WTC11 (cell line): Measurements from ENCODE around the gene TSHZ1. TPM values are rescaled to one million over a fixed set of nuclear protein-coding genes. Genes with fewer than 3 reads are reported as not detected.

Experiments used
- ATAC-seq: fragments of 200-7000 bp; cut with Tn5 transposase; 2 replicates; pipeline ENCODE4 v1.10.0; 2021; ENCODE audit warnings: mild to moderate bottlenecking, moderate library complexity
- CTCF ChIA-PET: fragments of 300-600 bp; sonication (Branson Sonifier 250); formaldehyde crosslinking; loops from one replicate; lab custom pipeline; 2021; ENCODE audit warnings: antibody characterized with exemption; lab: Charles Lee
- POLR2A ChIA-PET: fragments of 350-600 bp; sonication (Branson Sonifier 250); formaldehyde crosslinking; loops from one replicate; lab custom pipeline; 2021; ENCODE audit warnings: antibody characterized with exemption; lab: Charles Lee
- DNase-seq: peaks from one replicate; pipeline ENCODE4 v3.0.0; 2021; ENCODE audit warnings: low spot score
- H3K27ac Mint-ChIP-seq: 2 replicates; pipeline ENCODE4 v1.8.0; 2021; ENCODE audit warnings: mixed read lengths
- H3K27me3 Mint-ChIP-seq: 2 replicates; pipeline ENCODE4 v1.8.0; 2021; ENCODE audit warnings: low read depth, mild to moderate bottlenecking, moderate library complexity, mixed read lengths
- H3K36me3 Mint-ChIP-seq: 2 replicates; pipeline ENCODE4 v1.8.0; 2021; ENCODE audit warnings: mixed read lengths
- H3K4me1 Mint-ChIP-seq: 2 replicates; pipeline ENCODE4 v1.8.0; 2022; ENCODE audit warnings: mixed read lengths
- H3K4me3 Mint-ChIP-seq: 2 replicates; pipeline ENCODE4 v1.8.0; 2021; ENCODE audit warnings: mild to moderate bottlenecking, moderate library complexity, mixed read lengths
- H3K9me3 Mint-ChIP-seq: 2 replicates; pipeline ENCODE4 v1.8.0; 2021; ENCODE audit warnings: mixed read lengths
- ELF4 ChIP-seq: sonication (generic); formaldehyde crosslinking; IDR thresholded peaks from 2 replicates; pipeline ENCODE4 v1.8.1; 2022; ENCODE audit warnings: low read depth, mild to moderate bottlenecking, moderate library complexity, missing genetic modification reagents
- ETV6 ChIP-seq: sonication (generic); formaldehyde crosslinking; IDR thresholded peaks from 2 replicates; pipeline ENCODE4 v1.8.1; 2022; ENCODE audit warnings: mild to moderate bottlenecking, missing genetic modification reagents
- FOXP4 ChIP-seq: sonication (generic); formaldehyde crosslinking; IDR thresholded peaks from 2 replicates; pipeline ENCODE4 v1.8.0; 2022; ENCODE audit warnings: mild to moderate bottlenecking, missing genetic modification reagents
- IRF1 ChIP-seq: sonication (generic); formaldehyde crosslinking; IDR thresholded peaks from 2 replicates; pipeline ENCODE4 v1.8.0; 2023; ENCODE audit warnings: missing genetic modification reagents
- NR1H2 ChIP-seq: sonication (generic); formaldehyde crosslinking; IDR thresholded peaks from 2 replicates; pipeline ENCODE4 v1.9.0; 2021; ENCODE audit warnings: mild to moderate bottlenecking, moderate library complexity, missing genetic modification reagents
- NR2C2 ChIP-seq: sonication (generic); formaldehyde crosslinking; IDR thresholded peaks from 2 replicates; pipeline ENCODE4 v1.8.0; 2022; ENCODE audit warnings: mild to moderate bottlenecking, missing genetic modification reagents
- RELA ChIP-seq: sonication (generic); formaldehyde crosslinking; IDR thresholded peaks from 2 replicates; pipeline ENCODE4 v1.8.1; 2022; ENCODE audit warnings: missing genetic modification reagents, mild to moderate bottlenecking, borderline replicate concordance
- SMAD3 ChIP-seq: sonication (generic); formaldehyde crosslinking; IDR thresholded peaks from 2 replicates; pipeline ENCODE4 v1.8.0; 2022; ENCODE audit warnings: missing genetic modification reagents, mild to moderate bottlenecking, borderline replicate concordance
- TP53 ChIP-seq: sonication (generic); formaldehyde crosslinking; IDR thresholded peaks from 2 replicates; pipeline ENCODE4 v1.8.1; 2023; ENCODE audit warnings: mild to moderate bottlenecking, missing genetic modification reagents
- ZBTB43 ChIP-seq: sonication (generic); formaldehyde crosslinking; IDR thresholded peaks from 2 replicates; pipeline ENCODE4 v1.8.1; 2023; ENCODE audit warnings: mild to moderate bottlenecking, missing genetic modification reagents
- ZNF219 ChIP-seq: sonication (generic); formaldehyde crosslinking; IDR thresholded peaks from 2 replicates; pipeline ENCODE4 v1.8.0; 2023; ENCODE audit warnings: missing genetic modification reagents, mild to moderate bottlenecking, borderline replicate concordance
- ZNF416 ChIP-seq: fragments of 250-450 bp; sonication (Bioruptor Pico); IDR thresholded peaks from 2 replicates; pipeline ENCODE4 v1.9.0; 2021; ENCODE audit warnings: mild to moderate bottlenecking, inconsistent platforms
- ZNF425 ChIP-seq: fragments of 250-450 bp; sonication (Bioruptor Pico); conservative IDR thresholded peaks from 2 replicates; pipeline ENCODE4 v1.9.0; 2021; ENCODE audit warnings: mild to moderate bottlenecking
- total RNA-seq: library from RNA; stranded (reverse); gene quantifications from 3 replicates; pipeline ENCODE4 v1.2.3, GENCODE V29; 2021
- TF ChIP-seq, protein P1 (sequence below): fragments of 250-450 bp; sonication (Bioruptor Pico); IDR thresholded peaks from 2 replicates; pipeline ENCODE4 v1.9.0; 2021; ENCODE audit warnings: moderate library complexity, mild to moderate bottlenecking, inconsistent platforms, borderline replicate concordance
- TF ChIP-seq, protein P2 (sequence below): sonication (generic); formaldehyde crosslinking; IDR thresholded peaks from 2 replicates; pipeline ENCODE4 v1.8.0; 2023; ENCODE audit warnings: missing genetic modification reagents, mild to moderate bottlenecking, borderline replicate concordance
- TF ChIP-seq, protein P3 (sequence below): sonication (generic); formaldehyde crosslinking; IDR thresholded peaks from 2 replicates; pipeline ENCODE4 v1.8.1; 2023; ENCODE audit warnings: mild to moderate bottlenecking, missing genetic modification reagents, moderate library complexity
- TF ChIP-seq, protein P4 (sequence below): sonication (generic); formaldehyde crosslinking; conservative IDR thresholded peaks from 2 replicates; pipeline ENCODE4 v1.8.1; 2022; ENCODE audit warnings: mild to moderate bottlenecking, missing genetic modification reagents
- TF ChIP-seq, protein P5 (sequence below): sonication (generic); formaldehyde crosslinking; IDR thresholded peaks from 2 replicates; pipeline ENCODE4 v1.8.0; 2022; ENCODE audit warnings: mild to moderate bottlenecking, missing genetic modification reagents

TSHZ1 gene
- total RNA-seq, 1 experiment from 2014 or later = 2.9 TPM

GRCh38 chr18:75304678-75305557 lies 94.3 kb downstream of the TSHZ1 start:
- peaks cover 38% of the 10 kb centered on the region for H3K9me3 Mint-ChIP-seq
- ChIA-PET CTCF (no interaction called here), POLR2A (no interaction called here)
- no peaks in the 10 kb centered on the region for H3K4me1 Mint-ChIP-seq
- no peak overlapping the region for H3K27ac Mint-ChIP-seq
- no peak for ATAC-seq
- no peaks in the 10 kb centered on the region for H3K27me3 Mint-ChIP-seq
- H3K4me3 Mint-ChIP-seq = no peak overlapping the region
- DNase-seq = no peak
- TF ChIP-seq, protein P1, sequence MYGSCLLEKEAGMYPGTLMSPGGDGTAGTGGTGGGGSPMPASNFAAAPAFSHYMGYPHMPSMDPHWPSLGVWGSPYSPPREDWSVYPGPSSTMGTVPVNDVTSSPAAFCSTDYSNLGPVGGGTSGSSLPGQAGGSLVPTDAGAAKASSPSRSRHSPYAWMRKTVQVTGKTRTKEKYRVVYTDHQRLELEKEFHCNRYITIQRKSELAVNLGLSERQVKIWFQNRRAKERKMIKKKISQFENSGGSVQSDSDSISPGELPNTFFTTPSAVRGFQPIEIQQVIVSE (CRISPR knock-in tag) = no peak
- TF ChIP-seq ELF4 = no peak
- no peak for TF ChIP-seq FOXP4 (CRISPR knock-in tag)
- no peaks in the 10 kb centered on the region for H3K36me3 Mint-ChIP-seq

GRCh38 chr18:75305984-75306383 lies 95.4 kb downstream of the TSHZ1 start:
- DNase-seq (no peak), ATAC-seq (no peak)
- POLR2A ChIA-PET = no interaction called here
- TF ChIP-seq IRF1 (CRISPR knock-in tag) (no peak), NR2C2 (CRISPR knock-in tag) (no peak), RELA (no peak), NR1H2 (no peak), ZBTB43 (CRISPR knock-in tag) (no peak), ZNF219 (CRISPR knock-in tag) (no peak), TP53 (CRISPR knock-in tag) (no peak), SMAD3 (CRISPR knock-in tag) (no peak), ETV6 (no peak), ZNF425 (CRISPR knock-in tag) (no peak), ZNF416 (no peak)
- TF ChIP-seq, protein P2, sequence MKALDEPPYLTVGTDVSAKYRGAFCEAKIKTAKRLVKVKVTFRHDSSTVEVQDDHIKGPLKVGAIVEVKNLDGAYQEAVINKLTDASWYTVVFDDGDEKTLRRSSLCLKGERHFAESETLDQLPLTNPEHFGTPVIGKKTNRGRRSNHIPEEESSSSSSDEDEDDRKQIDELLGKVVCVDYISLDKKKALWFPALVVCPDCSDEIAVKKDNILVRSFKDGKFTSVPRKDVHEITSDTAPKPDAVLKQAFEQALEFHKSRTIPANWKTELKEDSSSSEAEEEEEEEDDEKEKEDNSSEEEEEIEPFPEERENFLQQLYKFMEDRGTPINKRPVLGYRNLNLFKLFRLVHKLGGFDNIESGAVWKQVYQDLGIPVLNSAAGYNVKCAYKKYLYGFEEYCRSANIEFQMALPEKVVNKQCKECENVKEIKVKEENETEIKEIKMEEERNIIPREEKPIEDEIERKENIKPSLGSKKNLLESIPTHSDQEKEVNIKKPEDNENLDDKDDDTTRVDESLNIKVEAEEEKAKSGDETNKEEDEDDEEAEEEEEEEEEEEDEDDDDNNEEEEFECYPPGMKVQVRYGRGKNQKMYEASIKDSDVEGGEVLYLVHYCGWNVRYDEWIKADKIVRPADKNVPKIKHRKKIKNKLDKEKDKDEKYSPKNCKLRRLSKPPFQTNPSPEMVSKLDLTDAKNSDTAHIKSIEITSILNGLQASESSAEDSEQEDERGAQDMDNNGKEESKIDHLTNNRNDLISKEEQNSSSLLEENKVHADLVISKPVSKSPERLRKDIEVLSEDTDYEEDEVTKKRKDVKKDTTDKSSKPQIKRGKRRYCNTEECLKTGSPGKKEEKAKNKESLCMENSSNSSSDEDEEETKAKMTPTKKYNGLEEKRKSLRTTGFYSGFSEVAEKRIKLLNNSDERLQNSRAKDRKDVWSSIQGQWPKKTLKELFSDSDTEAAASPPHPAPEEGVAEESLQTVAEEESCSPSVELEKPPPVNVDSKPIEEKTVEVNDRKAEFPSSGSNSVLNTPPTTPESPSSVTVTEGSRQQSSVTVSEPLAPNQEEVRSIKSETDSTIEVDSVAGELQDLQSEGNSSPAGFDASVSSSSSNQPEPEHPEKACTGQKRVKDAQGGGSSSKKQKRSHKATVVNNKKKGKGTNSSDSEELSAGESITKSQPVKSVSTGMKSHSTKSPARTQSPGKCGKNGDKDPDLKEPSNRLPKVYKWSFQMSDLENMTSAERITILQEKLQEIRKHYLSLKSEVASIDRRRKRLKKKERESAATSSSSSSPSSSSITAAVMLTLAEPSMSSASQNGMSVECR (CRISPR knock-in tag) = no peak
- TF ChIP-seq, protein P3, sequence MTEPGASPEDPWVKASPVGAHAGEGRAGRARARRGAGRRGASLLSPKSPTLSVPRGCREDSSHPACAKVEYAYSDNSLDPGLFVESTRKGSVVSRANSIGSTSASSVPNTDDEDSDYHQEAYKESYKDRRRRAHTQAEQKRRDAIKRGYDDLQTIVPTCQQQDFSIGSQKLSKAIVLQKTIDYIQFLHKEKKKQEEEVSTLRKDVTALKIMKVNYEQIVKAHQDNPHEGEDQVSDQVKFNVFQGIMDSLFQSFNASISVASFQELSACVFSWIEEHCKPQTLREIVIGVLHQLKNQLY (CRISPR knock-in tag) = no peak
- TF ChIP-seq, protein P4, sequence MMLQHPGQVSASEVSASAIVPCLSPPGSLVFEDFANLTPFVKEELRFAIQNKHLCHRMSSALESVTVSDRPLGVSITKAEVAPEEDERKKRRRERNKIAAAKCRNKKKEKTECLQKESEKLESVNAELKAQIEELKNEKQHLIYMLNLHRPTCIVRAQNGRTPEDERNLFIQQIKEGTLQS (CRISPR knock-in tag) = no peak
- TF ChIP-seq, protein P5, sequence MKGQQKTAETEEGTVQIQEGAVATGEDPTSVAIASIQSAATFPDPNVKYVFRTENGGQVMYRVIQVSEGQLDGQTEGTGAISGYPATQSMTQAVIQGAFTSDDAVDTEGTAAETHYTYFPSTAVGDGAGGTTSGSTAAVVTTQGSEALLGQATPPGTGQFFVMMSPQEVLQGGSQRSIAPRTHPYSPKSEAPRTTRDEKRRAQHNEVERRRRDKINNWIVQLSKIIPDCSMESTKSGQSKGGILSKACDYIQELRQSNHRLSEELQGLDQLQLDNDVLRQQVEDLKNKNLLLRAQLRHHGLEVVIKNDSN (CRISPR knock-in tag) = no peak
- Mint-ChIP-seq H3K4me1 (no peaks in the 10 kb centered on the region), H3K9me3 (peaks cover 47% of the 10 kb centered on the region), H3K4me3 (no peak overlapping the region), H3K27me3 (no peaks in the 10 kb centered on the region), H3K36me3 (no peaks in the 10 kb centered on the region), H3K27ac (no peak overlapping the region)
- CTCF ChIA-PET = no interaction called here
